Ishikawa (cell line): ENCODE measurements around the gene PAM.

Experiments
- CEBPB ChIP-seq: IDR thresholded peaks from 2 replicates; pipeline ENCODE4 v1.6.1; 2012
- CREB1 ChIP-seq: IDR thresholded peaks from 2 replicates; pipeline ENCODE4 v1.6.1; 2012; ENCODE audit warnings: low read depth
- EGR1 ChIP-seq: IDR thresholded peaks from 2 replicates; pipeline ENCODE4 v1.6.1; 2012
- EP300 ChIP-seq: IDR thresholded peaks from 2 replicates; pipeline ENCODE4 v1.6.1; 2012; ENCODE audit warnings: borderline replicate concordance
- FOXM1 ChIP-seq: IDR thresholded peaks from 2 replicates; pipeline ENCODE4 v1.6.1; 2012; ENCODE audit warnings: low read depth, borderline replicate concordance
- MAX ChIP-seq: IDR thresholded peaks from 2 replicates; pipeline ENCODE4 v1.6.1; 2012
- NFIC ChIP-seq: IDR thresholded peaks from 2 replicates; pipeline ENCODE4 v1.6.1; 2012
- RAD21 ChIP-seq: IDR thresholded peaks from 2 replicates; pipeline ENCODE4 v1.6.1; 2012; ENCODE audit warnings: low read depth
- REST ChIP-seq: IDR thresholded peaks from 2 replicates; pipeline ENCODE4 v1.6.1; 2012; ENCODE audit warnings: low read depth, mild to moderate bottlenecking
- TAF1 ChIP-seq: IDR thresholded peaks from 2 replicates; pipeline ENCODE4 v1.6.1; 2012; ENCODE audit warnings: low read depth, mild to moderate bottlenecking
- TCF12 ChIP-seq: IDR thresholded peaks from 2 replicates; pipeline ENCODE4 v1.6.1; 2012; ENCODE audit warnings: low read depth
- TEAD4 ChIP-seq: IDR thresholded peaks from 2 replicates; pipeline ENCODE4 v1.6.1; 2012
- USF1 ChIP-seq: IDR thresholded peaks from 2 replicates; pipeline ENCODE4 v1.6.1; 2012
- YY1 ChIP-seq: IDR thresholded peaks from 2 replicates; pipeline ENCODE4 v1.6.1; 2012; ENCODE audit warnings: low read depth
- ZBTB7A ChIP-seq: IDR thresholded peaks from 2 replicates; pipeline ENCODE4 v1.6.1; 2012; ENCODE audit warnings: low read depth

PAM gene

GRCh38 chr5:102753889-102754766 lies 977 bp upstream of the PAM start:
- TF ChIP-seq MAX (0 out of 2 replicates have a peak, but pooled peaks have one; percentile 4), FOXM1 (no peak)

GRCh38 chr5:102755686-102756371 lies 724 bp downstream of the PAM start:
- TF ChIP-seq TAF1: no peak
- no peak for TF ChIP-seq EGR1
- TF ChIP-seq TEAD4: peak; percentile 46; the same call in 1 of the 2 replicates
- peak; percentile 15; the same call in 1 of the 2 replicates for TF ChIP-seq MAX
- no peak for TF ChIP-seq TCF12

GRCh38 chr5:102758576-102758975 lies 3.5 kb downstream of the PAM start:
- TF ChIP-seq YY1 (no peak), TCF12 (no peak), RAD21 (no peak), USF1 (no peak), REST (no peak), EGR1 (no peak), EP300 (no peak), ZBTB7A (no peak), FOXM1 (no peak), TAF1 (no peak), TEAD4 (no peak), CEBPB (no peak), NFIC (no peak), CREB1 (no peak), MAX (no peak)

- no peak for TF ChIP-seq CREB1
These were observed 4.2 kb downstream of the PAM start for GRCh38 chr5:102759289-102759688.

- no peak for TF ChIP-seq TAF1
- no peak for TF ChIP-seq MAX
- TF ChIP-seq USF1: no peak
- TF ChIP-seq CEBPB: no peak
- TF ChIP-seq YY1: no peak
- no peak for TF ChIP-seq TCF12
- no peak for TF ChIP-seq NFIC
- no peak for TF ChIP-seq EP300
- no peak for TF ChIP-seq ZBTB7A
- TF ChIP-seq RAD21: no peak
- no peak for TF ChIP-seq FOXM1
- no peak for TF ChIP-seq EGR1
- TF ChIP-seq REST: no peak
- TF ChIP-seq TEAD4: no peak
- TF ChIP-seq CREB1: no peak
These were observed 4.6 kb downstream of the PAM start for GRCh38 chr5:102759700-102760099.

GRCh38 chr5:102760815-102761214 lies 5.7 kb downstream of the PAM start:
- TF ChIP-seq CREB1: no peak
- no peak for TF ChIP-seq YY1
- no peak for TF ChIP-seq CEBPB
- TF ChIP-seq EGR1: no peak
- TF ChIP-seq RAD21: no peak
- TF ChIP-seq NFIC: no peak
- no peak for TF ChIP-seq USF1
- no peak for TF ChIP-seq ZBTB7A
- TF ChIP-seq EP300: no peak
- TF ChIP-seq MAX: no peak
- no peak for TF ChIP-seq TAF1
- no peak for TF ChIP-seq FOXM1
- TF ChIP-seq TCF12: no peak
- TF ChIP-seq REST: no peak
- no peak for TF ChIP-seq TEAD4
